HG03060 (cell line): ENCODE measurements around the gene CLIP2.
"Not testable (repeated sequence)": the region's sequence is repeated elsewhere in the genome, so short reads cannot be mapped to it uniquely, and the experiment has no call there.

ENCODE experiments used
- ATAC-seq: cut with Tn5 transposase; IDR thresholded peaks from one replicate; pipeline ENCODE4 v1.9.1; 2021; ENCODE audit warnings: low read depth, moderate number of reproducible peaks; ENCODE audit not compliant: unreplicated experiment

CLIP2 gene

DNA sequence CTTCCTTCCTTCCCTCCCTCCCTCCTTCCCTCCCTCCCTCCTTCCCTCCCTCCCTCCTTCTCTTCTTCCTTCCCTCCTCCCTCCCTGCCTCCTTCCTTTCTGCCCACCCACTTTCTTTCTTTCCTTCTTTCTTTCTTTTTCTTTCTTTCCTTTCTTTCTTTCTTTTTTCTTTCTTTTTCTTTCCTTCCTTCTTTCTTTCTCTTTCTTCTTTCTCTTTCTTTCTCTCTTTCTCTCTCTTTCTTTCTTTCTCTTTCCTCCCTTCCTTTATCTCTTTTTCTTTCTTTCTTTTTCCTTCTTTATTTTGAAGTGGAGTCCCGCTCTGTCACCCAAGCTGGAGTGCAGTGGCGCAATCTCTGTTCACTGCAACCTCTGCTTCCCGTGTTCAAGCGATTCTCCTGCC is 130.8 kb downstream of the CLIP2 start:
- no peak for ATAC-seq

DNA sequence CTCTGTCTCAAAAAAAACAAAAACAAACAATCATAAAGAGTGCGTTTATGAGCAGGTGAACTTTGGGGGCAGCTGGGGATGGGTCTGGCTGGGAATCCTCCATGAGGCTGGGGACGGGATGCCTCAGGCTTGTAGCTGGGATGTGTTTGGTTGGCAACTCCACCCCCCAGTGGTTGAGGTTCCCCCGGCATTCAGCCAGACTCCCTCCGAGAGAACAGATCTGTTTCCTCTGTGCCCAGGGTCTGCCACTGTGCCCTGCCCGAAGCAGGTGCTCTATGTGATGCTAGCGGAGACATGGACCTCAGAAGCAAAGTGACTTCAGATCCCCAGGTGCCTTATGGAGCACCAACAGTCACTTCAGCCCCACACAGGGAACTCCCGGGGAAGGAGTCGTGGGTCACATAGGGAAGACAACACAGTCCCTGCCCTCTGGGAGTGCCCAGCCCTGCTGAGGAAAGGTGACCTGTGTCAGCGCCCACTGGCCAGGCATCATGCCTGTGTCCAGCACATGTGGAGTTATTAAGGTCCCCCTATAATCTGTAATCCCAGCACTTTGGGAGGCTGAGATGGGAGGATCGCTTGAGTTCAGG is 135.2 kb downstream of the CLIP2 start:
- ATAC-seq: no peak

DNA sequence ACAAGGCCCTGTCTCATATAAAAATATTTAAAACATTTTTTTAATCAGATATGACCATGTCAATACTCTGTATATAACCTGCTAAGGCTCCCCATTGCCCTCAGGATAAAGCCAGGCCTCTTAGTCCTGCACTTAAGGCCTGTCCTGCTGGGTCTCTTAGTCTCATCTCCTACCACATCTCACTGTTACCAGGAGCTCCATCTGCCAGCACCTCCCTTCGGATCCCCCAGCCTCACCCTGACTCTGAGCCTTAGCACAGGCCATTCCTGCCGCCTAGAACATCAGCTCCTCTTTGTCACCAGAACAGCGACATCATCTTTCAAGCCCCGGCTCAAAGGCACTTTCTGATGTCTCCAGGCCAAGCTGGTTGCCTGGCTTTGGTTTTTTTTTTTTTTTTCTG is 138.8 kb downstream of the CLIP2 start:
- no peak for ATAC-seq

DNA sequence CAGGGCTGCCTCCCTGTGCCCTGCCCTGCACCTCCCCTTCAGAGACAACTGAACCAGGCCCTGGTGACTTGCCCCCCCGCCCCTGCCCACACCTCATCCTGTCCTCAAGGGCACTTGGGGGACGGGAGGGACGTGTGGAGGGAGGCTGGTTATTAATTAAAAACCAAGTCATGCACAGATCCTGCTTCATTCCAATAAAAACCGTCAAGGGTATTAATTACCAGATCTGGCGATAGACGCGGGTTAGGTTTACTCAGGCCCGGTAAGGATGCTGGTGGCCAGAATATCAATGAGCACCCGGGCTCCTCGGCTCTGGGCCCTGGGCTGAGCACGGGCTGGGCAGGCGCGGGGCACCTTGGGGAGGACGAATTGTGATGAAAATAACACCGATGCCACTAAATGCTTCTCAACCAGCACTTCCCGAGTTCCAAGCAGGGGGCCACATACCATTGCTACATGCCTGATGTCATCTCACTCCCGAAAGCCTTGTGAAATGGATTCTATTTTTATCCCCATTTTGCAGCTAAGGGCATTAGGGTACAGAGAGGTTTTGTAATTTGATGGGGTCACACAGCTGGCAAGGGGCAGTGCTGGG is 140.0 kb downstream of the CLIP2 start:
- no peak for ATAC-seq

DNA sequence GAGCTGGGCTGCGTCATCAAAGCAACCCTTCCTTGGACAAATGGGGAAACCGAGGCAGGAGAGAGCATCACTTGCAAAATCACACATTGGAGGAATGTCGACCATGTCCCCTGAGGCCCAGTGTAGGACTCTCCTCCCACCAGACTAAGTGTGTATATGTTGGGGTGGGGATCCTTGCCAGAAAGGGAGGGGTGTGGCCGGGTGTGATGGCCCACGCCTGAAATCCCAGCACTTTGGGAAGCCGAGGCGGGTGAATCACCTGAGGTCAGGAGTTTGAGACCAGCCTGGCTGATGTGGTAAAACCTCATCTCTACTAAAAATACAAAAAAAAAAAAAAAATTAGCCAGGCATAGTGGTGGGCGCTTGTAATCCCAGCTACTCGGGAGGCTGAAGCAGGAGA is 141.2 kb downstream of the CLIP2 start:
- ATAC-seq: not testable (repeated sequence)

DNA sequence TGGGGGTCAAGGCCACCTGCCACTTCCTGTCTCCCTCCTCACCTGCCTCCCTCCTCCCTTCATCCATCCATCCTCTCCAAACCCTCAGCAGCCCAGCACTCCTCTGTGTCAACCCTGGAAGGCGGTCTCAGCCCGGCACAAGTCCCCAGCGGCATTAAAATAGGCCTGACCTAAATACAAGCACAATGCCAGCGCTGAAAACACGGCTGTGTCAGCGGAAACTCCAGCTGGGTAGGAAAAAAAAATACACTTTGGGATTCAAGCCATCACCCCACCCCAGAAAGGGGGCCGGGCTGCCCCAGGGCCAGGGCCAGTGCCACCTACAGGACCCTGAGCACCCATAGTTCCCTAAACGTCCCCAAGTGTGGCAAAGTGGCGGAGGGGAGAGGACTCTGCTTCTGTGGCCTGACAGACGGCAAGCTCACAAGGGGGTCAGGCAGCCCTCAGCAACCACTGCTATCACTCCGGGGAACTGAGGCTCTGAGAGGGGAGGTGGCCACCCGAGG is 141.8 kb downstream of the CLIP2 start:
- no peak for ATAC-seq

DNA sequence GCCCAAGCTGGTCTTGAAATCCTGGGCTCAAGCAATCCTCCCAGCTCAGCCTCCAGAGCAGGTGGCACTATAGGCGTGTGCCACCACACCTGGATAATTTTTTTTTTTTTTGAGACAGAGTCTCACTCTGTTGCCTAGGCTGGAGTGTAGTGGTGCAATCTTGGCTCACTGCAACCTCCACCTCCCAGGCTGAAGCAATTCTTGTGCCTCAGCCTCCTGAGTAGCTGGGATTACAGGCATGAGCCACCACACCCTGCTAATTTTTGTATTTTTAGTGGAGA is 148.0 kb downstream of the CLIP2 start:
- ATAC-seq: not testable (repeated sequence)

DNA sequence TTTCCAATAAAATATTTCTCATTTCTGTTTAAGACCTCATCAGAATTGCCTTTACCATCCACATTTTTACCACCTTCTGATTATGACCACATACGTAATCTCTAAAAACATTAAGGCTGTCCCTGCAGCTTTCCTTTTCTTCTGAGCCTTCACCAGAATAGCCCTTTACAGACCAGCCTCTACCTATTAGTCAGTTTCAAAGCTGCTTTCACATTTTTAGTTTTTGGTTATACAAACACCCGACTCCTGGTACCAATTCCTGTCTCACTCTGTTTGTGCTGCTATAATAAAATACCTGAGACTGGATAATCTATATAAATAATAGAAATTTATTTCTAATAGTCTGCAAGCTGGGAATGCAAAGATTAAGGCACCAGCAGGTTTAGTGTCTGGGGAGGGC is 149.1 kb downstream of the CLIP2 start:
- no peak for ATAC-seq

DNA sequence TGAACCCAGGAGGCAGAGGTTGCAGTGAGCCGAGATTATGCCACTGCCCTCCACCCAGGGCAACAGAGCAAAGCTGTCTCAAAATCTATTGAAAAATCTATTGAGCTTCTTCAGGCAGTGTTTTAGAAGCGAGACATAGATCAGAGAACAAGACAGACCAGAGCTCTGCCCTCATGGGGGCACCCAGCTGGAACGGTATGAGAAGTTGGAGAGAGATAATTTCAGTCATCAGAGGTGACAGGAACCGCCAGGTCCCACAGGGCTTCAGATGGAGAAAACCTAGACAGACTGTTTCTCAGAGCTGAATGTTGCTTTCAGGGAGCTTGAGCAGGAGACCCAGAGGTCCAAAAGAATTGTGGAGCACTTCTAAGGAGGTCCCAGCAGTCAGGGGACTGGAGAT is 150.3 kb downstream of the CLIP2 start:
- ATAC-seq: no peak

DNA sequence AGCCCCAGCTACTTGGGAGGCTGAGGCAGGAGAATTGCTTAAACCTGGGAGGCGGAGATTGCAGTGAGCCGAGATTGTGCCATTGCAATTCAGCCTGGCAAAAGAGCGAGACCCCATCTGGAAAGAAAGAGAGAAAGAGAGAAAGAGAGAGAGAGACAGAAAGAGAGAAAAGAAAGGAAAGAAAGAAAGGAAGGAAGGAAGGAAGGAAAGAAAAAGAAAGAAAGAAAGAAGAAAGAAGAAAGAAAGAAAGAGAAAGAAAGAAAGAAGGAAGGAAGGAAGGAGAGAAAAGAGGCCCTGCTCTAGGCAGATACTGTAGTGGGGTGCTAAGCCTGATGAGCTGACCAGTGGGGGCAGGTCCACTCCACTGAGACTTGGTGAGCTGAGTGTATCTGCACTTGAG is 150.9 kb downstream of the CLIP2 start:
- not testable (repeated sequence) for ATAC-seq

DNA sequence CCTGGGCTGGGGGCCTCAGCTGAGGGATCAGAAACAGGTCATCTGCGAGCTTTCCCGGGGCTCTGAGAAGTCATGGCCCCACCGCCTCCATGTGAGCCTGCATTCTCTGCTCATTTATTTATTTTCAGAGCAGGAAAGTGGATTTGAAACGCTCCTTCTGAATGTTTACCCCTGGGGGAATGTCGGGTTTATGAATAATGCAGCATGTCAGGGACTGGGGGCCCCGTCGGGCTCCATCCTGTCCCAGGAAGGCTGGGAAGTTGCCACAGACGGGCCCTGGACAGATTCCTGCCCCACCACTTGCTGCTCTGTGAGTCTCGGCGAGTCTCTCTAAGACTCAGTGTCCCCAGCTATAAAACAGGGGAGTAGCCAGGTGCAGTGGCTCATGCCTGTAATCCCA is 152.6 kb downstream of the CLIP2 start:
- no peak for ATAC-seq

DNA sequence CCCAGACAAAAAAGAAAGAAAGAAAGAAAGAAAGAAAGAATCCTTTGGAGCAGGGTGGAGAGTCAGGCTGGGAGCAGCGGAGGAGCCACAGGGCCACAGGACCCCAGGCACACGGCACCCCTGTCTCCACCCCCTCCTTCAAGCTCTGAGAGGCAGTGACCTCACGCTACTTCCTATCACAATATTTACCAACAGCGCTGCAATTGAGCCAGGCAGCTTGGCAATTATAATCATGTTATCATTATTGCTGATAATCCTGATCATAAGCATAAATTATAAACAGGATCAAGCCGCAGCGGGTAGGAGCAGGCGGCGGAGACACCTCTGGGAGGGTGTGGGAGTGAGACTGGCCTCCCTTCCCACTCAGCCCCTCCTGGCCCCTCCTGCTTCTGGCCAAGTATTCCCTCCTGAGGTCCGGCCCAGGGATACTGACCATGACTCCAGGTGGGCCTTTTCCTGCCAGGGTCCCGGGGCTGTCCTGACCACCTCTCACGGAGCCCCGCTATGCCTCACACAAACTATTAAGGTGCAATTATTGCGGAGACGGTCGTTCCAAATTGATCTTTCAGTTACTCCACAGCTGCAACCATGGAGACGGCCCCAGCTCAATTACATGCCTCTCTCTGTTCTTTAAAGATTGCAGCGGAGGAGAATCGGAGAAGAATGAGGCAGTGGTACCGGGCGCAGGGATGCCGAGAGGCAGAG is 154.5 kb downstream of the CLIP2 start:
- ATAC-seq: no peak

DNA sequence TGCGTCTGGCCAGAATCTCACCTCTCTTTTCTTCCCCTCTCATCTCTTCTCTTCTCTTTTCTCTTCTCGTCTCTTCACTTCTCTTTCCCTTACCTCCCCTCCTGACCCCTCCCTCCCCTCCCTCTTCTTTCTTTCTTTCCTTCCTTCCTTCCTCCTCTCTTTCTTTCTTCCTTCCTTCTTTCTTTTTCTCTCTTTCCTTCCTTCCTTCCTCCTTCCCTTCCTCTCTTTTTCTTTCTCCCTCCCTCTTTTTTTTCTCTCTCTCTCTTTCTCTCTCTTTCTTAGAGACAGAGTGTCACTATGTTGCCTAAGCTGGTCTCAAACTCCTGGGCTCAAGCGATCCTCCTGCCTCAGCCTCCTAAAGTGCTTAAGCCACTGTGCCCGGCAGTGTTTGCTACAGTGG is 159.9 kb downstream of the CLIP2 start:
- ATAC-seq: no peak

DNA sequence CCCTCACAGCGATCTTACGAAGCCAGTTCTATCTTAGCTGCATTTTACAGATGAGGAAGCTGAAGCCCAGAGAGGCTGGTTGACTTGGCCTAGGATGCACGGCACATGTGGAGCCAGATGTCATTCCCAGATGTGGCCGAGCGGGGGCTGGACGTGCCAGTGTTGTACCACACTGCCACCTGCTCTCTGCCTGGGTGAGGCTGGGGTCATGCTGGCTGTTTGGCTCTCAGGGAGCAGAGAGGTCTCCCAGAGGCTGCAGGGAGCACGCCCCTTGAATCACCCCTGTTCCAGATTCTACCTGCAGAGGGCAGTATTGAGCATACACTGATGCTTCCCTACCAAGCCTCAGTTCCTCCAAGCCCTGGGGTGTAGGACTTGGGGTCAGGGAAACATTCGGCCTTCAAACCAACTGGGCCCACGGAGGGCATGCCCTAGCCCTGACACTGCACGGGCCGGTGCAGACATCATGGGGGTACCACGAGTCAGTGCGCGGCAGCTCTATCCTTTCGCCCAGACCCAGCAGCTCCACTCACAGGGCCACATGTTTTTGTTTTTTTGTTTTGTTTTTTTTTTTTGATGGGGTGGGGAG is 160.7 kb downstream of the CLIP2 start:
- no peak for ATAC-seq

DNA sequence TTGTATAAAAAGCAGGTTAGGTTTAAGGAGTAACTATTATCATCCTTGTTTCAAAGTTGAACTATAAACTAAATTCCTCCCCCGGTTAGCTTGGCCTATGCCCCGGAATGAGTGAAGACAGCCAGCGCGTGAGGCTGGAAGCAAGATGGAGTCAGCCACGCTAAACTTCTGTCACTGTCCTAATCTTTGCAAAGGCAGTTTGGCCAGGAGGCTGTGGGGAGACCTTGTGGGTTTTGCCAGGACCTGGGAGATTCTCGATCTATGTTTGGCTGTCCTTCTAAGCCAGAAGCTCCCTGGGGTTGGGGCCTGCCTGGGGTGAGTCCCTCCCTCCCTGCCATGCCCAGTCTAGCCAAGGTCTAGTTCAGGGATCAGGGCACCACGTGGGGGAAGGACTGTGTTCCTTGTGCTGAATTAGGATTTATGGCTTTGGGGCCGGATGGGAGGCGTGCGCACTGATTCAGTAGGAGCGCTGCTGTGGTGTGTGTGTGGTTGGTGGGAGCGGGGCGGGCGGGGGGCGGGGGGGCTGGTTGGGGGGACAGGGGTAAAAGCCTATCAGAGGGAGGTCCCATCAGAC is 163.6 kb downstream of the CLIP2 start:
- no peak for ATAC-seq

DNA sequence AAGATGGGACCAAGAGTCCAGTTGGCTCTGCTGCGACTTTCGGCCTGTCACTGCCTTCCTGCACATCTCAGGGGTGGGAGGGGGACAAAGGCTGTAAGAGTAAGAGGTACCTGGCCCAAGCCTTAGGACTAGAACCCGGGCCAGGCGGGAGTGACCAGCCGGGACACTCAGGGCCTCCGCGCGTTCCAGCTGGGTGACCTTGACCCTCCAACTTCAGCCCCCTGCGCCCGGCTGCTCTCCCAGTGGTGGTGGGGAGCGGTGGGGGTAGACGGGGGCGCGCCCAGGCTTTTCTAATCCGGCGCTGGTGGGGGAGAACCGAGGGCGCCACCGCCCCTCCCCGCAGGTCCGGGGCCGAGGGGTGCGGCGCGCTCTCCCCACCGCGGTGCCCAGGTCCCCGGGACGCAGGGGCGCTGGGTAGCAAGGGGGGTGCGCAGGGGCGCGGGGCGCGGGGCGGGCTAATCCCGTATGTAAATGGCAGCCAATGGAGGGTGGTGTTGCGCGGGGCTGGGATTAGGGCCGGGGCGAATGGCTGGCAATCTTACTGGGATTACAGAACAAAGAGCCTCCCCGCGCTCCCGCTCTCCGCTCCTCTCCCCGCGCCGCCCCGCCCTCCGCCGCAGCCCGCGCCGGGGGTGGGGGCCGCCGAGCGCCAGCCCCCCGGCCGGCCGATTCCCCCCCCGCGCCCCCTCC is 164.3 kb downstream of the CLIP2 start, which contains the start of gene GTF2IRD1:
TSS of gene GTF2IRD1 (plus strand) at position 585 of the 690 bp plus-strand sequence. CDS start 54,175 bp downstream, outside the sequence.
- ATAC-seq: no peak

DNA sequence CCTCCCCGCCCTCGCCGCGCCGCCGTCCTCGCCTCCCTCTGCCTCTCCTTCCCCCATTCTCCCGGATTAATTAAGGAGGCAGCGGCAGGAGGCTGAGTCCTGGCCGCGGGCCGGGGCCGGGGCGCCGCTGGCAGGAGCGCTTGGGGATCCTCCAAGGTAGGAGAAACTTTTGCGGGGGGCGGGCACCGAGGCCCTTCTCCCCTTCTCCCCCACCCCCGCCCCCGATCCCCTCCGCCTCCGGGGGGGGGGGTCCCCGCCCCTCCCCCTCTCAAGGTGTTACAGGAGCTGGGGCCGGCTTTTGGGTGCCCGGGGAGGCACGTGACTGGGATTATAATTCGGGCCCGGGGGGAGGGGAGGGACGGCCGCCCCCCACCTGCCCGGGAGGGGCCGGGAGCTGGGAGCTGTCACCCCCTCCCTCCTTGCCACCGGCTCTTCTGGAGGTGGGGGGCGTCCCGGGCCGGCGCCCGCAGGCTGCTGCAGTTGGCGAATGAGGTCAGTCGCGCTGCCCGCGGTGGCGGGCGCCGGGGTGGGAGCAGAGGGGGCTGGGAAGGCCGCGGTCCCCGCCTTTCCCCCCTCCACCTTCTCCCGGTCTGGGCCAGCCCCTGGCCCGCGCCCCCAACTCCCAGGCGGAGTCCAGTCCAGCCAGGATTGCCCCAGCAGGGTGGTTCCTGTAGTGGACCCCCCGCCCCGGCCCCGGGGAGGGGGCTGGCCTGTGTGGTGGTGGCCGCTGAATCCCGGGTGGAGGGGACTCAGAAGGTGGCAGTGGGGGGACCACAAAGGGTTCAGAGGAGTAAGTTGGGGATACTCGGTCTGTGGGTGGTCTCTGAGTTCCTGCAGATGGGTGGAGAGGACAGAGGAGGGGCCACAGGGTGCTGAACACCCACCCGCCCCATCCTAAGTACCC is 165.1 kb downstream of the CLIP2 start:
- ATAC-seq: no peak

DNA sequence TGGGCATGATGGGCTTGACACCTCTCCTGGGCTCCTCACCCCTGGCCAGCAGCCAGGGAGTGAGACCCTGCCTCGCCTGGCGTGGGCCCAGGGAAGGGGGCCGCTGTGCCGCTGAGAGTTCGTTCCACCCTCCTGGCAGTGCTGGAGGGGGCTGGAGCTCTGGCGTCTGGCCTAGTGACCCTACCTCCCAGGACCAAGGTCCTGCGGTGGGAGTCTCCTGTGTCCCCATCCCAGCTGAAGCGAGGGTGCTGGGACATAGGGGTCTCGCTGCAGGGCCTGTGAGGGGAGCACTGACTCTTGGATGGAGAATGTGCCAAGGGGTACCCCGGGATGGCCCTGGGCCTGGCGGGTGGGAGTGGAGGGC is 165.7 kb downstream of the CLIP2 start:
- no peak for ATAC-seq

DNA sequence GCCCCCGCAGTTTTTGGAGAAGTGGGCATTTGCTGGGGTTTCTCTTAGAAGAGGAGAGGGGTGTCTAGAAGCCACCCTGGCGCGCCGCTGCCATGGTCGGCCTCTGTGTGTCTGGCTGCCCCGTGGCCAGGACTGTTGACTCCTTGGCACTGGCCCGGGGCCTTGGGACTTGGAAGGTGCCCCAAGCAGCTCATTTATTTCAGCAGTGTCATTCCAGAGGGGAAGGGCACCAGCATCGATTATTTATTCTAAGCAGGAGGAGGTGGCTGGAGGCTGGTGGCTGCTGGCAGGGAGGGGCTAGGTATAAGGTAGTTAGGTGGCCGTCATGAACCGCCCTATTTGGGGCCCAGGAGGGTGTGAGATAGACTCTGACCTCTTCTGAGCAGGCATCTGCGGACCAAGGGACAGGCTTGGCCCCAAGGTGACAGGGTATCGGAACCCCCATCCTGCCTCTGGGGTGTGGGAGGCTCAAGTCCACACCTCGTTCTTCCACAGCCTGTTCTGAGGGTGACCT is 166.1 kb downstream of the CLIP2 start:
- no peak for ATAC-seq
